Adrenal gland (tissue), 12 donors: ENCODE measurements around the gene GPR132. TPM values are rescaled to one million over a fixed set of nuclear protein-coding genes. Genes with fewer than 3 reads are reported as not detected.

Experiments used
- DNase-seq, 7 donors: peaks; one replicate each; pipeline ENCODE4 v3.0.0-alpha.2; 2019 to 2020
- H3K27ac ChIP-seq, 5 donors: fragments of 200-600 bp; sonication (generic) in 4 of 5; 1 replicate in 3 of 5; 2 replicates in 2 of 5; pipeline versions ENCODE4 v1.5.1 to v1.8.0; 2016 to 2020; ENCODE audit warnings: mild to moderate bottlenecking in 1 of 5
- H3K27me3 ChIP-seq: fragments of 200-600 bp; 2 replicates; pipeline ENCODE4 v1.8.0; 2021
- H3K36me3 ChIP-seq, 2 donors: fragments of 200-600 bp; replicated peaks in 1 of 2; 1 replicate in 1 of 2; 2 replicates in 1 of 2; pipeline versions ENCODE4 v1.5.1 to v1.8.0; 2018 to 2022
- H3K4me1 ChIP-seq, 2 donors: fragments of 200-600 bp; replicated peaks in 1 of 2; 1 replicate in 1 of 2; 2 replicates in 1 of 2; pipeline versions ENCODE4 v1.5.1 to v1.8.0; 2018 to 2021
- H3K4me3 ChIP-seq, 4 donors: fragments of 200-600 bp; sonication (generic) in 3 of 4; one replicate each; pipeline ENCODE4 v1.5.1; 2016 to 2018
- H3K9me3 ChIP-seq, 3 donors: fragments of 200-600 bp; sonication (generic) in 1 of 3; replicated peaks in 1 of 3; 1 replicate in 2 of 3; 2 replicates in 1 of 3; pipeline versions ENCODE4 v1.5.1 to v1.8.0; 2016 to 2021
- CTCF ChIP-seq, 6 experiments: fragments of 450-650 bp in 4 of 6; fragments of 200-600 bp in 2 of 6; sonication (generic) in 1 of 6; IDR thresholded peaks; 1 replicate in 5 of 6; 2 replicates in 1 of 6; pipeline versions ENCODE4 v1.5.1 to v1.8.0; 2016 to 2021; ENCODE audit warnings: antibody characterized with exemption in 6 of 6, mild to moderate bottlenecking in 2 of 6, moderate library complexity in 1 of 6
- POLR2A ChIP-seq, 2 donors: fragments of 450-650 bp; IDR thresholded peaks; one replicate each; pipeline ENCODE4 v1.6.1; 2017; ENCODE audit warnings: antibody characterized with exemption in 2 of 2, mild to moderate bottlenecking in 2 of 2, moderate library complexity in 1 of 2
- WGBS, 4 donors: extraction: QIAGEN DNeasy Blood & Tissue Kit in 2 of 4; methylation state at CpG; one replicate each; pipeline versions ENCODE4 v1.1.5 to v1.1.7; 2013 to 2017; 5-methylcytosine and 5-hydroxymethylcytosine counted together
- intact Hi-C, 2 donors: fragments of 100-400 bp; cut with DNase I; formaldehyde crosslinking; loops; one replicate each; pipeline versions ENCODE4 v1.14.1 to v1.15.0; 2022 to 2023
- polyA plus RNA-seq, 3 donors: library from polyadenylated mRNA; stranded (reverse); fragments of 200-250 nt in 2 of 3; fragments of 350-450 nt in 1 of 3; fragmentation: Illumina TruSeq in 1 of 3; extraction: RNeasy Lipid Tissue Mini Kit (QIAGEN cat#74804) in 1 of 3; gene quantifications; one replicate each; pipeline ENCODE4 v1.2.3, GENCODE V29; 2013 to 2014
- total RNA-seq, 9 donors: library from RNA; depleted of rRNA in 4 of 9; stranded (reverse); fragments of >200 nt in 4 of 9; fragments of 120-200 nt in 1 of 9; fragmentation: NEBNext Ultra II Directional in 1 of 9; extraction: Animal tissue kit (Norgen Biotek cat#: 25700) in 1 of 9; gene quantifications; one replicate each; pipeline versions ENCODE4 v1.1.0 to v1.2.4, GENCODE V29; 2013 to 2023
- donor health status: healthy with polysubstance abuse.
- donor health status: Bipolar disorder and iron deficiency.
- donor health status: DM: yes; HTN: yes; CAD: no.
- donor health status: DM: no; HTN: no; CAD: no.
- donor health status: DM: no; HTN: no; CAD: no.
- donor health status: DM: yes; HTN: yes; CAD: no.

The GPR132 gene
- total and polyA plus RNA-seq, 12 donors: 0.17 to 11.7 (median 1.6) TPM

- WGBS, 4 donors: 62 to 68% (median 65%) methylated on average over 14 to 18 of the region's 18 CpGs
- intact Hi-C loops: no loop called here
Measured at GRCh38 chr14:105076805-105077648, 11.8 kb upstream of the GPR132 start.

GRCh38 chr14:105076296-105076804 lies 11.1 kb upstream of the GPR132 start:
- Histone ChIP-seq H3K27me3 (peaks cover 13% of the 10 kb centered on the region), H3K9me3 (no peaks in the 10 kb centered on the region), H3K4me3 (no peak overlapping the region), H3K4me1 (no peaks in the 10 kb centered on the region), H3K36me3 (no peaks in the 10 kb centered on the region), H3K27ac (no peak overlapping the region)
- WGBS, 4 donors: 72 to 87% (median 76%) methylated on average over 8 to 16 of the region's 16 CpGs
- TF ChIP-seq POLR2A (IDR thresholded peaks at IDR 0.05) (no peak), CTCF (IDR thresholded peaks at IDR 0.05) (no peak)
- intact Hi-C loops: no loop called here
- no peak for DNase-seq

More at GRCh38 chr14:105076805-105077648, 11.8 kb upstream of the GPR132 start:
- H3K9me3 ChIP-seq: no peaks in the 10 kb centered on the region
- no peak overlapping the region for H3K4me3 ChIP-seq
- no peaks in the 10 kb centered on the region for H3K36me3 ChIP-seq
- no peak overlapping the region for H3K27ac ChIP-seq
- no peak for DNase-seq
- peaks cover 13% of the 10 kb centered on the region for H3K27me3 ChIP-seq
- TF ChIP-seq CTCF (IDR thresholded peaks at IDR 0.05) (no peak), POLR2A (IDR thresholded peaks at IDR 0.05) (no peak)
- no peaks in the 10 kb centered on the region for H3K4me1 ChIP-seq

GRCh38 chr14:105075379-105076295 lies 10.4 kb upstream of the GPR132 start:
- Histone ChIP-seq H3K9me3 (no peaks in the 10 kb centered on the region), H3K4me1 (no peaks in the 10 kb centered on the region), H3K4me3 (no peak overlapping the region), H3K27me3 (peaks cover 13% of the 10 kb centered on the region), H3K36me3 (no peaks in the 10 kb centered on the region), H3K27ac (no peak overlapping the region)
- 33 to 43% (median 38%) methylated on average over 14 to 24 of the region's 24 CpGs for WGBS, 4 donors
- intact Hi-C loops: no loop called here
- peak in 2 of 7 donors; percentile 11 to 41 for DNase-seq
- TF ChIP-seq POLR2A (IDR thresholded peaks at IDR 0.05) (no peak), CTCF (IDR thresholded peaks at IDR 0.05) (no peak)

- 48 to 63% (median 51%) methylated on average over 7 to 15 of the region's 15 CpGs for WGBS, 4 donors
- Histone ChIP-seq H3K9me3 (no peaks in the 10 kb centered on the region), H3K27ac (no peak overlapping the region), H3K4me1 (no peaks in the 10 kb centered on the region), H3K36me3 (no peaks in the 10 kb centered on the region), H3K4me3 (no peak overlapping the region), H3K27me3 (peaks cover 13% of the 10 kb centered on the region)
- TF ChIP-seq POLR2A (IDR thresholded peaks at IDR 0.05): no peak
- TF ChIP-seq CTCF (IDR thresholded peaks at IDR 0.05): no peak
- intact Hi-C loops: no loop called here
- DNase-seq: peak in 2 of 7 donors; percentile 14 to 16
Measured at GRCh38 chr14:105074601-105075053, 9.4 kb upstream of the GPR132 start.
